ENCODE data around the gene TCAP.
A peak's percentile ranks its signal among the peaks of the same experiment; 100 is the strongest.

The TCAP gene

DNA sequence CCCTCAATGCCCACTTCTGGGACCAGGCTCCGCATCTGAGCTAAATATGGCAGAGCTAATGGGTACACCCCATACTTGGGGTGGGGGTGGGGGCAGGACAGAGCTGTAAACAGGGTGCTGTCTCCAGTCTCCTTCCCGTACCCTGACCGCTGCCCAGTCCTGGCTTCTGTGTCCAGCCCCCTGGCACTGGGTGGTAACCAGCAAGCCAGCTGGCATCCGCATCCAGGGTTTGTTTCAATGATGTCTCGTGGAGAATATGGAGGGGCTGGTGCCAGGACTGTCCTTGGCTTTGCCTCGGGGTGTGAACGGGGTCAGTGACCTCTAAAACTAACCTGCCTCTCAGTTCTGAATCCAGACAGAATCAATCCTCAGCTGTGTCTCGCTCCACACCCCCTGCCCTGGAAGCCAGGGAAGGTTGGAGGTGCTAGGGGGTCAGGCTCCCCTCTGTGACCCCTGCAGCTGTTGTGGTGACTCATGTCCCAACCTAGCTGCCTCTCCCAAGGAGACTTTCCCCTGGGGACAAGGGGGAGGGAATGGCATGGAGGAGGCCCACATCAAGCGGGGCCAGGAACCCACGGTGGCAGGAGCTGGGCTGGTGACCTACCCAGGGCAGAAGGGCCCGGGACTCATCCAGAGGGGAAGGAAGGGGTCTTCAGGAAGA is 1.6 kb downstream of the TCAP start:
- no peaks in the 10 kb centered on the region for H3K9me3 Mint-ChIP-seq
- H3K27me3 Mint-ChIP-seq: peaks cover 55% of the 10 kb centered on the region
- peak overlapping the region; percentile 66 to 68 for H3K4me3 Mint-ChIP-seq
- ATAC-seq (no peak), DNase-seq (peak in 1 of 2 donors; percentile 10)
- peaks cover 50% of the 10 kb centered on the region for H3K4me1 Mint-ChIP-seq
- H3K27ac Mint-ChIP-seq: peak overlapping the region in 1 of 2 donors; percentile 64

DNA sequence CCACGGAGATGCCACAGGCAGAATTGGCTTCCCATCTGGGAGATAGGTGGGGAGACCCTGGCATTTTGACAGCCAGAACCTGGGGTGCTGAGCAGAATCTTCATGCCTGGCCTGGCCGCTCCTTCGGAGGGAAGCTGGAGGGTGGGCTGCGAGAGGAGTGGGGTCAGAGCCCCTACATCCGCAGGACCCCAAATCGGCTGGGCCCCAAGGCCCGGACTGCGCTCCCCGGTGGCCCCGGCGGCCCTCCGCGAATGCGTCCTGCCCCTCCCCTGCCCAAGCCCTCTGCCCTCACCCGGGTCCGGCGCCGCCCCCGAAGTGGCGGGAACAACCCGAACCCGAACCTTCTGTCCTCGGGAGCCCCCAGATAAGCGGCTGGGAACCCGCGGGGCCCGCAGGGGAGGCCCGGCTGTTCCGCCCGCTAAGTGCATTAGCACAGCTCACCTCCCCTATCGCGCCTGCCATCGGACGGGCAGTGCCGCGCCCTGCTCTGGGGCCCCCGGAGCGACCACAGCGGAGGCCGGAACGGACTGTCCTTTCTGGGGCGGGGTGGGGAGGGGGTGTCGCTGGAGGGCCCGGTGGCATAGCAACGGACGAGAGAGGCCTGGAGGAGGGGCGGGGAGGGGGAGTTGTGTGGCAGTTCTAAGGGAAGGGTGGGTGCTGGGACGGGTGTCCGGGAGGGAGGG is 2.3 kb downstream of the TCAP start:
- Mint-ChIP-seq H3K4me1 (peaks cover 57% of the 10 kb centered on the region), H3K27ac (peak overlapping the region in 1 of 2 donors; percentile 64), H3K27me3 (peaks cover 61% of the 10 kb centered on the region), H3K9me3 (no peaks in the 10 kb centered on the region), H3K4me3 (peak overlapping the region; percentile 66 to 68)
- ATAC-seq (peak; percentile 21), DNase-seq (no peak)

DNA sequence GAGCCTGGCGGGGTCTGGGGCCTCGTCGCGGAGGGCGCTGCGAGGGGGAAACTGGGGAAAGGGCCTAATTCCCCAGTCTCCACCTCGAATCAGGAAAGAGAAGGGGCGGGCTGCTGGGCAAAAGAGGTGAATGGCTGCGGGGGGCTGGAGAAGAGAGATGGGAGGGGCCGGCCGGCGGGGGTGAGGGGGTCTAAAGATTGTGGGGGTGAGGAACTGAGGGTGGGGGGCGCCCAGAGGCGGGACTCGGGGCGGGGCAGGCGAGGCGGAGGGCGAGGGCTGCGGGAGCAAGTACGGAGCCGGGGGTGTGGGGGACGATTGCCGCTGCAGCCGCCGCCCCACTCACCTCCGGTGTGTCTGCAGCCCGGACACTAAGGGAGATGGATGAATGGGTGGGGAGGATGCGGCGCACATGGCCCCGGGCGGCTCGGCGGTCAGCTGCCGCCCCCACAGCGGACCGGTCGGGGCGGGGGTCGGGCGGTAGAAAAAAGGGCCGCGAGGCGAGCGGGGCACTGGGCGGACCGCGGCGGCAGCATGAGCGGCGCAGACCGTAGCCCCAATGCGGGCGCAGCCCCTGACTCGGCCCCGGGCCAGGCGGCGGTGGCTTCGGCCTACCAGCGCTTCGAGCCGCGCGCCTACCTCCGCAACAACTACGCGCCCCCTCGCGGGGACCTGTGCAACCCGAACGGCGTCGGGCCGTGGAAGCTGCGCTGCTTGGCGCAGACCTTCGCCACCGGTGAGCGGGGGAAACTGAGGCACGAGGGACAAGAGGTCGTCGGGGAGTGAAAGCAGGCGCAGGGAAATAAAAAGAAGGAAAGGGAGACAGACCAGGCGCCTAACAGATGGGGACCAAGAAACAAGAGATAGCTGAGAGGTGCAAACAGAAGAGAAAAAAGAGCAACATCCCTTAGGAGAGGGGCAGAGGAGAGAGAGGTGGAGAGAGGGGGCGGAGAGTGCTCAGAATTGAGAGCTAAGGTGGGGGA is 3.1 kb downstream of the TCAP start, which contains the start of gene PNMT:
Gene PNMT, plus strand, starts transcription at position 509 of the 980 bp plus-strand sequence. Its CDS starts 23 bp downstream, at position 532.
- H3K27me3 Mint-ChIP-seq: peaks cover 61% of the 10 kb centered on the region
- DNase-seq (peak; percentile 73 to 75), ATAC-seq (peak; percentile 74)
- peak within 1 kb of the TSS; percentile 33 to 65 for H3K27ac Mint-ChIP-seq
- no peaks in the 10 kb centered on the region for H3K9me3 Mint-ChIP-seq
- H3K4me1 Mint-ChIP-seq: peaks cover 58% of the 10 kb centered on the region
- peak within 1 kb of the TSS; percentile 41 to 59 for H3K4me3 Mint-ChIP-seq

DNA sequence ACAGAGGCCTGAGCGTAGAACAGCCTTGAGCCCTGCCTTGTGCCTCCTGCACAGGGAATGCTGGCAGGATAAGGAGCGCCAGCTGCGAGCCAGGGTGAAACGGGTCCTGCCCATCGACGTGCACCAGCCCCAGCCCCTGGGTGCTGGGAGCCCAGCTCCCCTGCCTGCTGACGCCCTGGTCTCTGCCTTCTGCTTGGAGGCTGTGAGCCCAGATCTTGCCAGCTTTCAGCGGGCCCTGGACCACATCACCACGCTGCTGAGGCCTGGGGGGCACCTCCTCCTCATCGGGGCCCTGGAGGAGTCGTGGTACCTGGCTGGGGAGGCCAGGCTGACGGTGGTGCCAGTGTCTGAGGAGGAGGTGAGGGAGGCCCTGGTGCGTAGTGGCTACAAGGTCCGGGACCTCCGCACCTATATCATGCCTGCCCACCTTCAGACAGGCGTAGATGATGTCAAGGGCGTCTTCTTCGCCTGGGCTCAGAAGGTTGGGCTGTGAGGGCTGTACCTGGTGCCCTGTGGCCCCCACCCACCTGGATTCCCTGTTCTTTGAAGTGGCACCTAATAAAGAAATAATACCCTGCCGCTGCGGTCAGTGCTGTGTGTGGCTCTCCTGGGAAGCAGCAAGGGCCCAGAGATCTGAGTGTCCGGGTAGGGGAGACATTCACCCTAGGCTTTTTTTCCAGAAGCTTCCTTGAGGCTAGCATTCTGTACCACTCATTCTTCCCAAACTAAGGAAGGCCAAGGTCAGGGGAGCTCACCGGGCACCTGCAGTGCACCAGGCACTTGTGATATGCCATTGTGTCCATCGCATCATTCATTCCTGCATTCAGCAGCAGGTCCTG is 5.0 kb downstream of the TCAP start:
- ATAC-seq (no peak), DNase-seq (no peak)
- no peak overlapping the region for H3K27ac Mint-ChIP-seq
- no peak overlapping the region for H3K4me3 Mint-ChIP-seq
- H3K9me3 Mint-ChIP-seq: no peaks in the 10 kb centered on the region
- peaks cover 50% of the 10 kb centered on the region for H3K4me1 Mint-ChIP-seq
- H3K27me3 Mint-ChIP-seq: peaks cover 61% of the 10 kb centered on the region

DNA sequence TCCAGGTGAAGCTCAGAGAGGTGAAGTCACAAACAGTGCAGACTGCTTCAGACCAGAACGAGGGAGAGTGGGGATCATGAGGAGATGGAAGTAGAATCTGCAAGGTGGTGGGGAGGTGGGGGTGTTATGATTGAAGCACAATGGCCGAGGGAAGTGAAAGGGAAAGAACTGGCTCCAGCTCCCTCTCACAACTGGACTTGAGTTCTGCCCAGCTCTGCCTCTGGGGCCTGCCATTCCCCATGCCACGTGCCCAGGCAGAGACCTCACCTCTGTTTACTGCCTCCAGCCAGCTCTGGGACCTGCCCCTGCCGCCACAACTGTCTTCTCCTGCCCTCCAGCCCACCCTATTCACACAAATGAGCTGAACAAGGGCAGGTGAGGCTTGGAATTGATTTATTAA is 5.6 kb downstream of the TCAP start:
- ATAC-seq: no peak
- H3K9me3 Mint-ChIP-seq: no peaks in the 10 kb centered on the region
- H3K27ac Mint-ChIP-seq: no peak overlapping the region
- peaks cover 54% of the 10 kb centered on the region for H3K4me1 Mint-ChIP-seq
- H3K4me3 Mint-ChIP-seq: no peak overlapping the region
- H3K27me3 Mint-ChIP-seq: peaks cover 59% of the 10 kb centered on the region
- DNase-seq: no peak

DNA sequence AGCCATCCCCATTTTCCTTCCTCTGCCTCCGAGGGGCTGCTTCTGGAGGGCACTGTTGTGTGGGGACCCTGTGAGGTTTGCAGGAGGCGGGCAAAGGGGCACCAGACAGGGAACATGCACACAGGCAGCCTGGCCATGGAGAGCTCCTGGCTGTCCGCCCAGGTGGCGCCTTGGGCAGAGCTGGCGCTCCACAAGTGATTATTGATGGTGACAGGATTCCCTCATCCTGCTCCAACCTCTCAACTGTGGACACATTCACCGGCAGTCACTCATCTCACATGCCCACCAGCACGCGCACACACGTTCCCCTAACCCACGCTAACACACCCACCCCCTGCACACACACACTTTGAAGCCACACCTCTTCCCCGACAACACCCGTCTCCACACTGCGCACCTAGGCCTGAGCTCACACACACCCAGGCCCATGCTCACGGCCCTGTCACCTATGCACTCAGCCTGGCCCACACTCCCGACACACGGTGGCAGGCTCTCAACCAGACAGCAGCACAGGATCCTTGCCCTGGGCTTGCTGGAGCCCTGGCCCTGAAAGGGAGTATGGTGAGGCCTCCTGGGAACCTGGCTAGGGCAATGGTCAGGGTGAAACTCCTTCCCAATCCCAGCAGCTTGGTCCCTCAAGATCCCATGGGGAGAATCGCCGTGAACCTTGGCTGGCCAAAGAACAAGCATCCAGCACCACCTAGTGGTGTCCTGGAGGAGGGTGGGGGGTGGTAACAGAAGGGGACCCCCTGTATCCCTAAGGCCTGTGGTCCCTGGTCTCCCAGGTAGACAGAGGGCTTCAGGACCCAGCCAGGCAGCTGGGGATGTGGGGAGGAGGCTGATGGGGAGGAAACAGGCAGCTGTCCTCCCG is 6.7 kb downstream of the TCAP start:
- no peaks in the 10 kb centered on the region for H3K9me3 Mint-ChIP-seq
- peak overlapping the region in 1 of 2 donors; percentile 36 for H3K27ac Mint-ChIP-seq
- no peak overlapping the region for H3K4me3 Mint-ChIP-seq
- DNase-seq (no peak), ATAC-seq (peak; percentile 27)
- H3K27me3 Mint-ChIP-seq: peaks cover 48% of the 10 kb centered on the region
- peaks cover 54% of the 10 kb centered on the region for H3K4me1 Mint-ChIP-seq

- DNase-seq (no peak), ATAC-seq (no peak)
- Mint-ChIP-seq H3K9me3 (no peaks in the 10 kb centered on the region), H3K4me1 (peaks cover 58% of the 10 kb centered on the region), H3K27me3 (peaks cover 42% of the 10 kb centered on the region), H3K27ac (no peak overlapping the region), H3K4me3 (no peak overlapping the region)
Observed at GRCh38 chr17:39672522-39673334, 7.6 kb downstream of the TCAP start.

DNA sequence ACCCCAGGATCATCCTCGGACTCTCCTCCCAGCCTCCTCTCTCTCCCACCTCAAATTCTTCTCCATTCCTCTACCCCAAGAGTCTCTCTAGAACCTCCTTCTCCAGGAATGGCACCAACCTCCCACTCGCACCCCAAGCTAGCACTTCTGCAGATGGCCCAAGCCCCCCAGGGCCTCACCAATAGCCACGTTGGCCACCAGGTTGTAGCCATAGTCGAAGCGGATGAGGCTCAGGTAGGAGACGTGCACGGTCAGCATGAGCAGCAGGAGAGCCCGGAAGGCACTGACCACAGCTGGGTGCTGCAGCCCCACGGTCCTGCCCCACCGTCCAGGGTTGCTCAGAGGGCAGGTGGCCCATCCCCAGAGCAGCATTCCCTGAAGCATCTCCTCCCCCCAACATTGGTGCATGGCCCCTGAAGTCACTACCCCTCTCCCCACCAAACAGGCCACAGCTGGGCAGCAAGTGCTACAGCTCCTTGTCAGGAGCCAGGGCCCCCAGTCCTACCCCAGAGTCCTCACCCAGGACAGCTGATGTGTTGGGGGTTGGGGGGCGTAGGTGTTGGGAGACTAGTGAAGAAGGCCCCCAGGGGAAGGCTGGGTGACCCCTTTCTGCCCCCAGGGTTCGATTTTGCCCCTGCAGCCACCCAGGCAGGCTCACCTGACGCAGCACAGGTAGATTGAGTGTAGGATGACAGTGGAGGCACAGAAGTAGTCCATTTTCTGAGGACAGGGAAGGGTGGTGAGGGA is 8.4 kb downstream of the TCAP start:
- ATAC-seq: no peak
- Mint-ChIP-seq H3K9me3 (no peaks in the 10 kb centered on the region), H3K4me3 (no peak overlapping the region), H3K27me3 (peaks cover 34% of the 10 kb centered on the region), H3K27ac (no peak overlapping the region), H3K4me1 (peaks cover 58% of the 10 kb centered on the region)
- DNase-seq: no peak

GRCh38 chr17:39674179-39674578 is 9.0 kb downstream of the TCAP start:
- no peak overlapping the region for H3K27ac Mint-ChIP-seq

GRCh38 chr17:39674702-39675389 is 9.7 kb downstream of the TCAP start:
- Mint-ChIP-seq H3K9me3 (no peaks in the 10 kb centered on the region), H3K27ac (no peak overlapping the region), H3K27me3 (peaks cover 22% of the 10 kb centered on the region), H3K4me3 (no peak overlapping the region), H3K4me1 (peaks cover 61% of the 10 kb centered on the region)
- ATAC-seq (no peak), DNase-seq (no peak)

More at GRCh38 chr17:39674179-39674578, 9.0 kb downstream of the TCAP start:
- no peaks in the 10 kb centered on the region for H3K9me3 Mint-ChIP-seq
- peaks cover 58% of the 10 kb centered on the region for H3K4me1 Mint-ChIP-seq
- H3K27me3 Mint-ChIP-seq: peaks cover 27% of the 10 kb centered on the region
- DNase-seq (no peak), ATAC-seq (no peak)
- H3K4me3 Mint-ChIP-seq: no peak overlapping the region

DNA sequence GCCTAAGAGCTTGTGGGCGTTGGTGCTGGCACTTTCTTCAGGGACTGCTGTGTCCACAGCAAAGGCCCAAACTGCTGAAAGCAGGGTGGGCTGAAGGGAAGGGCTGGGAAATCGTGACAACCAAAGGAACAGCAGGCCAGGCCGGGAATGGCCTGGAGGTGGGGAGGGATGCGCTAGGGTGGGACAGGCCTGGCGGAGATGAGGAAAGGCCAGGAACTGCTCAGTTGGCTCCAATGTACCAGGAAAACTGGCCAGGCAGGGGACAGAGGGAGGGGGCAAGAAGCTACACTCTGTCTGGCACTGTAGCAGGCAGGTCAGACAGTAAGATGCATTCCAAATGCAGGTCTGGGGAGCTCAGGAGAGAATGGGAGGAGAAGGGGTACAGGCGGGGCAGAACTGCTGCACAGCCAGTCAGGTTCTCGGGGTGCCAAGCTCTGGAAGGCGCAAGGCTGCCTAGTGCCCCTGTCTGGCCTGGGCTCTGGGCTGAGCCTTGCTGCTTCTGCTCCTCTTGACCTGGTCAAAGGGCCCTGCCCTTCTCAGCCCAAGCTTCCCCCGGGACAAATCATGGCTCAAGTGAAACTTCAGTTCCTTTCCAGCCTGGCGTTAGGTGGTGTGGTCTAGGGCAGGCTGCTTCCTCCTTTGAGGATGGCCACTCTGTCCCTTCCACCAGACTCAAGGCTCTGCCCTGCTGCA is 10.4 kb downstream of the TCAP start:
- no peak for ATAC-seq
- DNase-seq: no peak
- Mint-ChIP-seq H3K9me3 (no peaks in the 10 kb centered on the region), H3K4me1 (peaks cover 68% of the 10 kb centered on the region), H3K27me3 (peaks cover 18% of the 10 kb centered on the region), H3K27ac (peak overlapping the region in 1 of 2 donors; percentile 69), H3K4me3 (no peak overlapping the region)
